Measurements from ENCODE around the gene FAM199X.

FAM199X gene

GRCh38 chrX:104166735-104167436 is 633 bp downstream of the FAM199X start:
- TF ChIP-seq CTCF (conservative IDR thresholded peaks at IDR 0.05) (no peak), ZFX (IDR thresholded peaks at IDR 0.05) (peak; percentile 38)
- H3K27ac ChIP-seq: peak overlapping the region; percentile 94

DNA sequence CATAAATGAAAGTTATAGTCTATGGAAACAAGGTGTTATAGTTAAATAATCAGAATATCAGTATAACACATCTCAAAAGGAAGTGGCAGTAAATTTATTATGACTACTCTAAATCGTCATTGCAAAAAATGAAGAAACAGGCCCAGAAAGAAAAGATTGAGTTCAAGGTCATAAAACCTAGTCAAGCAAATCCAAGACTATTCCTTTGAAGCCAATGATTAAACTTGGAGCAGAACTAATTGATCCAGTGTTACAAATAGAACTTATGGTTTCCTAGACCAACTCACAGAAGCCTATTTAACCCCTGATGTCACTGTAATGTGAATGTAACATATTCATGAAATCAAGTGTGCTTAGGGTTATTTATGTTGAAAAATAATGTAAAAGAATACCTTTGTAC is 1.9 kb downstream of the FAM199X start:
- TF ChIP-seq CTCF (conservative IDR thresholded peaks at IDR 0.05) (no peak), ZFX (IDR thresholded peaks at IDR 0.05) (no peak)
- no peak overlapping the region for H3K27ac ChIP-seq

- TF ChIP-seq ZFX (IDR thresholded peaks at IDR 0.05) (no peak), CTCF (conservative IDR thresholded peaks at IDR 0.05) (no peak)
- H3K27ac ChIP-seq: no peak overlapping the region
Measured at GRCh38 chrX:104172121-104172520, 5.9 kb downstream of the FAM199X start.

DNA sequence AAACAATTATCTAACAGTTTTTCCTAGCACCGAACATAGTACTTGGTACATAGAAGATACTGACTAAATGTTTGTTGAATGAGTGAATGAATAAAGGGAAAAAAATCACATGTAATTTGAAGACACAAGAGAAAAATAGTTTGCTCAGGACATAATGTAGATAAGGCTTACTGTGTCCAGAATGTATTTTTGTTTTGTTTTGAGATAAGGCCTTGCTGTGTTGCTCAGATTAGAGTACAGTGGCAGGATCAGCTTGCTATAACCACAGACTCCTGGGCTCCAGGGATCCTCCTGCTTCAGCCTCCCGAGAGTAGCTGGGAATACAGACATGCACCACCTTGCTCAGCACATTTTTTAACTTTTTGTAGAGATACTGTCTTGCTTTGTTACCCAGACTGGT is 6.5 kb downstream of the FAM199X start:
- no peak for TF ChIP-seq ZFX (IDR thresholded peaks at IDR 0.05)
- TF ChIP-seq CTCF (conservative IDR thresholded peaks at IDR 0.05): no peak
- H3K27ac ChIP-seq: no peak overlapping the region

GRCh38 chrX:104173841-104174240 is 7.6 kb downstream of the FAM199X start:
- no peak overlapping the region for H3K27ac ChIP-seq
- TF ChIP-seq CTCF (conservative IDR thresholded peaks at IDR 0.05) (no peak), ZFX (IDR thresholded peaks at IDR 0.05) (no peak)

- TF ChIP-seq CTCF (conservative IDR thresholded peaks at IDR 0.05): no peak
- TF ChIP-seq ZFX (IDR thresholded peaks at IDR 0.05): no peak
- H3K27ac ChIP-seq: no peak overlapping the region
Measured at GRCh38 chrX:104183685-104184084, 17.4 kb downstream of the FAM199X start.

DNA sequence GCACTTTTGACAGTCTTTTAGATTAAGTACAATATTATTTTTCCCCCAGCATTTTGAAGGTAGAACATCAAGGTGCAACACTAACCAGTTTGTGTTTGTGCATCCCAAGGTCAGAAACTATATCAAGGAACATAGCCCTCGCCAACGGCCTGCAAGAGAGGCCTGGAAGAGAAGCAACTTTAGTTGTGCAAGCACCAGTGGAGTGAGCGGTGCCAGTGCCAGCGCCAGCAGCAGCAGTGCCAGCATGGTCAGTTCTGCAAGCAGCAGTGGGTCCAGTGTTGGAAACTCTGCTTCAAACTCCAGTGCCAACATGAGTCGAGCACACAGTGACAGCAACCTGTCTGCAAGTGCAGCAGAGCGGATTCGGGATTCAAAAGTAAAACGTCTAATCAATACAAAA is 21.7 kb downstream of the FAM199X start:
- TF ChIP-seq CTCF (conservative IDR thresholded peaks at IDR 0.05) (no peak), ZFX (IDR thresholded peaks at IDR 0.05) (no peak)

More for the DNA sequence above, 21.7 kb downstream of the FAM199X start:
- no peak overlapping the region for H3K27ac ChIP-seq
